HG02571 (cell line): ENCODE results near the gene PAM.
"Not testable (repeated sequence)": the region's sequence is repeated elsewhere in the genome, so short reads cannot be mapped to it uniquely, and the experiment has no call there.

ENCODE experiments used
- ATAC-seq: cut with Tn5 transposase; IDR thresholded peaks from one replicate; pipeline ENCODE4 v1.9.1; 2021; ENCODE audit warnings: mild to moderate bottlenecking, moderate library complexity; ENCODE audit not compliant: unreplicated experiment

Gene PAM

DNA sequence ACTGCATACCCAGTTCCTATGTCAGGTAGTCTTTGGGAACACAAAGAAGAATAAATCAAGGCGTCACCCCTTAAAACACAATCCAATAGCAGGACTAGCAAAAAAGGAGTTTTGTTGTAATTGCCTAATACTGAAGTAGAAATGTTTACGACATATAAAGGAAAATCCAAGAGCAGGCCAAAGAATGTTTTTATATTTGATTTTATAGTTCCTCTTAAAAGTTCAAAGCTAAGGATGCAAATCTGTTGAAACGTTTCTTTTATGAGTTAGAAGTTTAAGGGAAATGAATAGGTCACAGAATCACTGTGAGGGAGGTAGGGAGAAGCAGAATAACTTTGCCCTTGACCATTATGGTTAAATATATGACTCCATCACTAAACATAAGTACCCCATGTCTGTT lies 136.1 kb downstream of the PAM start:
- ATAC-seq = no peak

DNA sequence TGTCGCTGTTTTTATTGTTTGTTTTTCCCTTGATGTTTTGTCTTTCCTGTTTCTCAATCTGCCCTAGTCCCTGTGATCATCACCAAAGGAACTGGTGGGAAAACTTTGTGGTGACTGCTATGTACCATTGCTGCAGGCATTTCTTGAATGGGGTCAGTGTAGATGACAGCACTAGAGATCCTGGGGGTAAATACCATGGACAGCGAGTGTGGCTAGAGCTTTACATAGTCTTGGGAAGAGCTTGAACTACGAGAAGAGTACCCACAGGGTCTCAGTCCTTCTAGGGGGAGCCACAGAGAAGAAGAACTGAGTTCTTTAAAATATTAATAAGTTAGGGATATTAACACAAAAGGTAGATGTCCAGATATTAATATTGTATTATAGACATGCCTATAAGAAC lies 138.8 kb downstream of the PAM start:
- ATAC-seq = no peak

DNA sequence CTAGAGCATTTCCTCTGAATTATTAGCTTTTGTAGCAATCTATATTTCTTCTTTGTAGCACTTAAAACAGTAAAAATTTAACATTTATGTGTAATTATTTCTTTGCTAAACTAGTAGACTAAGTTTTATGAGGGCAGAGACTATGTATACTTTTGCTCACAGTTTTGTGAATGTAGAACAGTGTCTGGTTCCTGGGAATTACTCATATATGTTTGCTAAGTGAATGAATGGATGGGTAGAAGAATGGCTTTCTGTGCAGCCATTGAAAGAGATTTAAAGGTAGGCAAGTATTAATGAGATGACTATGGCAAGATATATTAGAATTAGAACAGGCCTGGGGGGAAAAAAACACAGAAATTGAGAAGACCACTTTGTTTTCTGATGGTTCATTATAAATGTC lies 140.1 kb downstream of the PAM start:
- no peak for ATAC-seq

DNA sequence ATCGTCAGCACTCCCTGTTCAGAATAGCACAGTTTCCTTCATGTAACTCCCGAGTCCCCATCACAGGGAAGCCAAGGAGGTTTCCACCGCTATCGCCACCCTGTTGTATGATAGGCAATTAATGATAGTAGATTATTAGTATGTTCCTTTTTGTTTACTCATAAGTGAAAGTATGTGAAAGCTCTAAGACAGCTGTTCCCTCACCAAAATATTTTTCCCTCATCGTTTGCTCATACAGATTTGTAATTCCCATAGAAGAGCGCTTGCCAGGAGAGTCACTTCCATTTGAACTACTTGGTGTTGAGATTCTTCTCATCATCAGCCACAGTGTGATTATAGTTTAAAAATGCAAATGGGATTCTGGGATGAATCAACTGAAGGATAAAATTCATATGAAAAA lies 140.9 kb downstream of the PAM start:
- no peak for ATAC-seq

DNA sequence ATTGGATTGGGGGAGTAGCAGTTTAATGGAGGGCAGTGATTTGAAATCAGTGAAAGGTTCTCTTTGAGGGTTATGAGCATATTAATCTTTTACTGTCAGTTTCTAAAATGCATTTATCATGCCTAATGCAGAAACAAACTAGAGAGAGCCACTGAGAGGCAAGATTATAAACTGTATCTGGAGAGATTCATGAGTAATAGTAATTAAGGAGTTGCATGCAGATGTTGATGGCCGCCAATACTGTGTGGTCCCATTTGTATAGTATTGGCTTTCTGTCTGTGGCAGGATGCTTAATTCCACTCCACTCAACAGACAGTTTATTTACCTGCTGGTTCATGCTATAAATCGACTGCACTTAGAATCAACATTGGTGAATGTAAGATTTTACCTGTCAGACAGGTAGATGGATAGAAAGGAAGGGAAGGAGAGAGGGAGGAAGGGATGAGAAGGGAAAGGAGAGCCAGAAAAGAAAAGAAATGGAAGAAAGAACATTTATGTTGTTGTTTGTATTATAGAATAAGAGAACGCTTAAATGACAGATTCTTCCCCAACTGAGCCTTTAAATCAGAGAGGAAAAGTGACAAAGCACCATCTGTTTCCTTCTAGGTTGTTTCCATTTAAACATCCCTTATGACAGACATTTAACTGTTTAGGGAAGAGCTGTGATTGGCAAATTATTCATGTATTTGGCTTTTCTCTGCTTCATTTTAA lies 146.5 kb downstream of the PAM start:
- no peak for ATAC-seq

DNA sequence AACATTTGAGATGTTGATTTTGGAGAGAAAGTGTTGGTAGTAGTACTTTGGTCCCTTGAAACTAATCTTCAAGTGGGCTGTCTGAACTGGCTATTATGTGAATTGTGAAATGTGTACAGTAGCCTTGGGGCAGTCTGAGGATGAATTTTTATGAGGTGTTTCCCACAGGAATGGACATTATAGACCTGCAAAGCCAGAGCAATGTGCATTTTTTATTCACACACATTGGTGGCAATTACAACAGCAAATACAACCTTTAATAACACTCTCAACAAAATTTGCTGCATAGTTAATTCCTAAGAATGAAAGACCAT lies 147.0 kb downstream of the PAM start:
- ATAC-seq = no peak

DNA sequence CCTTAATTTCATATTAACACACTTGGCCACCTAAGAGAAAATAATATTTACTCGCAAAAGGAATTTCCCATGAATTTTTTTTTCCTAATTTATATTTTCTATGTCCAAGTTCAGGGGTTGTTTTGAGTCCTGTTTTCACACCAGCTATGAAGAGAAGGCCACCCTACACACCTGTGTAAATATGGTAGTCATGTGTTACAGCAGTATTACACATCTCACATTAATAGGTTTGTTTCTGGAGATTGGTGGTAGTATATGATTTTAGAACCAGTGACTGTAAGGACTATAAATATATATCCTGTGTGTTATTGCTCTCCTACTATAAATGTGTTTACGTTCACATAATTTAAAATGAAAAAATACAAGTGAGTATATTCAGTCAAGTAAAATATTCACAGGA lies 147.5 kb downstream of the PAM start:
- ATAC-seq = no peak

DNA sequence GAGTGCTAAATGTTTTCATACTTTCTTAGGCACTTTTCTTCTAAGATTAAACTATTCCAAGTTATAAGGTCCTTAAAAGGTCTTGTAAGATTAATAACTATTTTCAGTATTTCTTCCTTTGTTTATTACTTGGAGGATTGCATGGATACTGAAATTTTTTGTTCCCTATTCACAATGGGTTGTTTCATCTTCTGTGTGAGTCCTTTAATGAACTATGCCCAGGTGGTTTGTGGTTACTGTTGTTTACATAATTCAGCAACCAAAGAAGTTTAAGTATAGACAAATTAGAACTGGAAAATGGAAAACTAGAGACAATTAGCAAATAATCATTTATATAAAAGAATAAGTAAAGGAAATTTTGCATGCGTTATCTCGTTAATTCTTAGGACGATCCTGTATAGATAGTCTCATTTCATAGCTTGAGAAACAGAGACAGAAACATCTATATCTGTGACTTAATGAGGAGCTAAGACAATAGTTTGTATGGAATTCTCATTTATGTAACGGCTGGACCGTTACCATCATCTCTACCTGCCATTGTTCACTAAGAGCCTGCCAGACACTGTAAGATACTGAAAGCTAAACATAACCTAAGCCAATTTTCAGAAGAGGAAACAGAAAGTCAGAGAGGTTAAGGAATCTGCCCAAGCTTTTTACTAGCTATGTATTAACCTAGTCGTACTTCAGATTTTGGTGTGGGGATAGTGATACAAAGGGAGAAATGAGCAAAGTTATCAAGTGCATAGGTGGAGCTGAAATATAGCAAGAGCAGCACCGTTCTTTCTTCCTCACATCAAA lies 148.2 kb downstream of the PAM start:
- ATAC-seq = no peak

DNA sequence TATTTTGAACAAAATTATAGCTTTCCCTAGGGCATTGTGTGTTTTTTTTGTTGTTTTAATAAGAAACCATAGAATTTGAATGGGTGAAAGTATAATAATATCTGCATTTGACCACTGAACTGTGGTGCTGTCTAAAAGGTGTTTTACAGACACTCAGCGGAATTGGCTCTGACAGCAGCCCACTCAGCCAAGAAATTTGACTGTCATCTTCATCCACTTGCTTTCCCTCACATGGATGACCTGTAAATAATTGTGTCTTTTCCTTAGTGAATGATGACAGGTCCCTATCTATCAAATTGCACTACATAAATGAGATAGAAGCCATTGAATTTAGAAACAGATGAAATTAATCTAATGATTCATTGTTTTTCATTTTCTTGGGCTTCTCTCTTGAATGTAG lies 150.0 kb downstream of the PAM start:
- ATAC-seq = no peak

DNA sequence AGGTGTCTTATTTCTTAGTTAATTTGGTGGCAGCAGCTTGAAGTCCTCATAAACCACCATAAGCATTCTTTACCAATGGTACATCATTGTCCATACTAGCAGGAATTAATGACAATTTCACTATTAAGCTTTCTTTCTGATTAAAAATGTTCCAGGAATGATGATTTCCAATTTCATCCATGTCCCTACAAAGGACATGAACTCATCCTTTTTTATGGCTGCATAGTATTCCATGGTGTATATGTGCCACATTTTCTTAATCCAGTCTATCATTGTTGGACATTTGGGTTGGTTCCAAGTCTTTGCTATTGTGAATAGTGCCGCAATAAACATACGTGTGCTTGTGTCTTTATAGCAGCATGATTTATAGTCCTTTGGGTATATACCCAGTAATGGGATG lies 152.0 kb downstream of the PAM start:
- ATAC-seq = not testable (repeated sequence)

DNA sequence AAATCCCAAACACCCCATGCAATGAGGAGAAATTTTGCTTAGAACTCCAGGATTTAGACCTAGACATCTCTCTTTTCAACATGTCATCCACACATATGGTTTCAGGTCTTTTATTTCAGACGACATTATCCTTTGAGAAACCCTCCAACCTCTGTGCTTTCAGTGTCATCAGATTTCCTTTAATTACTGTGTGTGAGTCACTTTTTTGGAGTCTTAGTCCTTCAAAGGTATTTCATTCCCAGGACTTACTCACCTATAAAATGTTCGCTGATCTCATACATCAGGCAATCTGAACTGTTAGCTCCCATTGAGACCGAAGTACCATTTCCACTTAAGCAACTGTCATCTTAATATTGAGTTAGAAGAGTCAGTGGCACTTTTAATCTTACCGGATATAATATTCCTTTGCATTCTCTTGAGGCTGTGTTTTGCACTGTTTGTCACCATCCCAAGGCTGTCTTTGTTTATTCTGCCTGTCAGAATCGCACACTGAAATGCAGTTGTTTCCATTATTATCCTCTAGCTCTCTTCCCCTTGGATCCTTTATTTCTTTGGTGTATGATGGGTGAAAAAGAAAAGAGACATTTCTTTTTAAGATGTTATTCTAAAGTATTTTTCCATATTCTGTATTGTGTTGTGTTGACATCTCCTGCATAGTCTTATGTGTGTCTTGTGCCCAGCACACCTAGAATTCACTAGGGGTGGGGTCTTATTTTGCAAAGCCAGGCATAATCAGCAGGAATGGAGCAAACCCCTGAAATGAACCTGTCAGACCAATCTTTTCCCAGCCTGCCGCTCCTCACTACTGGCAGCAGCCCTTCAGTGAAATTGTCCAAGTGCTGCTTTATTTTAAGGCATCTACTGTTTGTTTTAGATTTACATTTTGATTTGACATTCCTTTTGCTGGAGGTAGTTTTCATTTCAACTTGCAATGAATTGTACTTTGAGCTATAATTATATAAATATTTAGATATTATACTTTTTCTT lies 155.4 kb downstream of the PAM start:
- no peak for ATAC-seq

DNA sequence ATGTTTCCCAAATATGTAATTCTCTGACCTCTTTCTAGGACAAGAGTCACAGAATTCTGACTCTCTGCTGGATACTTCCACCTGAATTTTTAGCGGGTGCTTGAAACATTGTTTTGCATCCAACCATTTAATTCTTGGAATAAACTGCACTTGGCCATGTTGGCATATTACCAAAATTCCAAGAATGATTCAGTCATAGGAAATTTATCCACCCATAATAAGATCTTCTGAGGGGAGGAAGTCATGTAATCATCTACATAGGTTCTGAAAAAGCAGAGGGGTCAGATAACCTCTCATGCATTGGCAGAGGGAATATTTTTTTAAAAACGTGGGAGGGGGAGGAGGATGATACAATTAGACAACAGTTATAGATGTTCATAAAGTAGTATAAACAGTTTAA lies 156.9 kb downstream of the PAM start:
- no peak for ATAC-seq

DNA sequence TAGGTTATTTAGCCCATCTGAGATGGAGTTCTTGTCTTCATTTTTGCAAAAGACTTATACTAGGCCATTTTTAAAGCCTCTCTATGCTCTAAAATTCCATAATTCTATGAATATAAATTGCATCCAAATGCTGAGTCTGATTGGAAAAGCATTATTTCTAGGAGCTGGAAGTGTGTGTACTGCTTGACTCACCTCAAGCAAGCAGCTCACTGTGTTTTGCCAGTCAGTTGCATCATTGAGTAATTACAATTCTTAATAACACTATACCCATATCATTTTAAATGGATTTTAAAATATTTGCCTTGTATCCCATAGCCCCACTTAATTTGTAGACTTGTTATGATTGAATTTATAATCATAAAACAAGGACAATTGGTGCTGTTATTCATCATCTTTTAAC lies 161.0 kb downstream of the PAM start:
- no peak for ATAC-seq

DNA sequence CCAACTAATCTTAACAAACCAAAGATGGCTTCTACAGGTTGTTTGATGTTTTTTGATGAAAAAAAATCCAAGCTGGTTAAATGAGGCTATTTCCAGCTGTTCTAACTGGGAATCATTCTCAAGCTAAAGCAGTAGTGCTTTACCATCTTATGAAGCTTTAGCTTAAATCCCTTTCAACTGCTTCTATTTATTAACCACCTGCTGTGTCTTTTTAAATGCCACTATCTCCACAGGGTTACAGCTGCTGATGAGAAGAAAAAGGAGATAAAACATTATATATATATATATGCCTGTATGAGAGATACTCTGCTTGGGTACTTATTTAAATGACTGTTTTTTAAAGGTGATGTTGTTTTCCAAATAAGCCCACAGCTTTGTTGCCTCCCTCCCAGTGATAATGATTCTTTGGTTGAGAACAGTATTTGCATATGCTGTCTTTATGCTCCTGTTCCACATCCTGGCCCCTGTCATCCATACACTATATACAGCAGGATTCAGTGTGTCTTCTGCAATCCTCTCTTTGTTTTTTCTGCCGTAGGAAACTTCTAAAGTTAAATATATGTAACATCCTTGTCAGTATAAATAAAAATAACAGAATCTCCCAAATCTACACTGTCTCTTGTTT lies 164.0 kb downstream of the PAM start:
- no peak for ATAC-seq

DNA sequence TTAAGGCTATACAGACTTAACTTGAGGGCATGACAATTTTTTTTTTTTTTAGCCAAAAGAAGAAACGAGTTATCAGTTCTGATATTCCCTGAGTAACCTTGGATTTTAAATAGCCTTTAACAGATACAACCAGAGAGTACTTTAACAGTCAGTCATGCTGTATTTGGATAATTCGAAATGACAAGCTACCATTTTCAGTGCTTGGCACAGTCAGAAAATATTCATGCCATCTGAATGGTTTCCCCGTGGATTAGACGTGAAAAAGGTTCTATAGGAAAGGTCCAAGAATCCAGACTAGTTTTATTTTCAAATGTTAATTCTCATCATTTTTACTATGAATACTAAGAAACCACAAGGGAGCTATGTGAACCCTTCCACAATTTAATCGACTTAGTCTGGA lies 165.7 kb downstream of the PAM start:
- no peak for ATAC-seq

DNA sequence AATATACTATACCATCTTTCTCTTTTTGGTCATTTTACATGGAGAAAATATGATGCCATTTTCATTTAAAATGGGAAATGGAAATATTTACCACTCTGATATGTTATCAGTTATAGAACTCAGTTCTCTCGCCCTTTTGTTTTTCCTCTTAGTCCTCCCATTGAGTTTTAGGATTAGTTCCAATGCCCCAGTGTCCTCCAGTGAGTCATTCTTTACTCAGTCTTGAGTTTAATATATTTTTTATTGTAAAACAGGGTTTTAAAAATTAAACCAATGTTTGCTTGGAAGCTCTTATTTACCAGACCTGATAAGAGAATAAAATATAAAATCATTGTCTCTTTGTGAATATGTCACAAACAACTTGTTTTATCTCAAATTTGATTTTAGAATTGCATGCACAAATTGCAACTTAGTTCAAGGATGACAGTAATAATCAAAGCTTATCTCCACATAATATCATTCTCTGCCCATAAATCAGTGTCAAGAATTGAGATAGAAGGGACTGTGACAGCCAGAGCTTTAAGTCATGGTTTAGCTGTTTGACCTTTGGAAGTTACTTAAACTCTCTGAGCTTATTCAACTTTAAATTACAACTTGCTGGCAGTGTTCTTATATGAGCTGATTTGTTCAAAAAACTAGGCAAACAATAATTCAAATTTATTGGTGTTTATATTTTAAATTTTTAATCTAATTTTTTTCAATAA lies 166.4 kb downstream of the PAM start:
- ATAC-seq = no peak

DNA sequence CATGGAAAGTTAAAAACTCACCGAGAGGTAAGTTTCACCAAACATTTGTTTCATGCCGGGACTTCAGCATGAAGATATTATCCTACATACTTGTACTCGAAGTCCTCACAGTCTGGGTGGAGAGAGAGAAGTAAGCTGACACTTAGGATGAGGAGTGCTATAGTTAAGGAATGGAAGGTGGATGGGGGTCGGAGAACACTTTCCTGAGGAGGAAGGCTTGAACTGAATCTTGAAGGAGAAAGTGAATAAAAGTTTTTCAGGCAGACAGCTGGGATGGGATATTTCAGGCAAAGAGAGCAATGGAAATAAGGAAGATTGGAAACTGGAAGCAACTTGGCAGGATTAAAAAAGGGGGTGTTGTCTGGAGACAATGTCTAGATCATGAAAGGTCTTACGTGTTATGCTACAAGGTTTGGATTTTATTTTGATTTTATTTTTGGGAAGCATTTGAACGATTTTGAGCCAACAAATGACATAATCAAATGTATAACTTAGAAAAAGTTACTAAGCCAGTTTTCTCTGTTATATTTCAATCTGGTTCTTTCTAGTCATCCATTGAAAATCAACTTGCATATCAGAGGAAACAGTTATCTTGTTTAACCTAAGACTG lies 167.1 kb downstream of the PAM start:
- ATAC-seq = no peak

DNA sequence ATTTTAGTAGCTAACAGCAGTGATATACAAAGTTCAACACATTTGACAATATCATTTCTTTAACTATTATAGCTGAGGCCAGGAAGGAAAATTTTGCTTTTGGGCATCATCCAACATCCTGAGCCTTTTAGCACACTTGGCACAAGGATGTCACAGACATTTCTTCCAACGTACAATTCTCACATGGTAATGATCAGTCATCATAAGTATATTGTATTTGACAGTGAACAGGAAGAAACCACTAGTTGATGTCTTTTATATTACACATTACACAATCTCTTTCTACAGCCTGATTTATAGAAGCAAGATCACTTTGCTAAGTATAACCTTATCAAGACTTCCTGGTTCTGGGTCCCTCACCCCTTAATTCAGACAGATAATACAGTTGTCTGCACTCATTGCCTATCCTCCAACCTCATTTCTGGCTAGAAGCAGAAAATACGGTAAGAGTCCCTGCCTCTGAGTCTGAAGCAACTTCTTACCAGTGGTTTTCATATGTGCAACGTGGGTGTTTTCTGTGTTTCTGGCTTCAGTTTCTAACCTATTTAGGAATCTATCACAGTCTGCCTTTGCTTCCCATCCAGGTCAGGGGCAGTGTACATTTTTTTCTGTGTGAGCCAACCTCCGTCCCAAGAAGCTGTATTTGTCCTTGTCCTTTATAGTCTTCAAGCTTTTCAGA lies 167.8 kb downstream of the PAM start:
- no peak for ATAC-seq

DNA sequence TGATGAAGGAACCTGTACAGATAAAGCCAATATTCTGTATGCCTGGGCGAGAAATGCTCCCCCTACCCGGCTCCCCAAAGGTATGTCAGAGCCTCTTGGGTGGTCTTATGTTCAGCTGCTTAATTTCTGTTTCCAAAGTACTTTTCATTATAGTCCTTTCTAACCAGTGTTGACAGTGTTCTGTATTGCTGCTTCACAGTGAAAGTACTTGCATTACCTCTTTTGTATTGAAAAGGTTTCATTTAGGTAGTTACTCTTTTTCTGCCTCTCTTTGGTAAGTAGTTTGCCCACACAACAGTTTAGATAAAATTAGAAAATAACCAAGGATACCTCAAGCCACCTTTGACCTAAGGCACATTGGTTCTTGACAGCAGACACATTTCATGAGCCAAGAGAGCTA lies 169.9 kb downstream of the PAM start:
- no peak for ATAC-seq

DNA sequence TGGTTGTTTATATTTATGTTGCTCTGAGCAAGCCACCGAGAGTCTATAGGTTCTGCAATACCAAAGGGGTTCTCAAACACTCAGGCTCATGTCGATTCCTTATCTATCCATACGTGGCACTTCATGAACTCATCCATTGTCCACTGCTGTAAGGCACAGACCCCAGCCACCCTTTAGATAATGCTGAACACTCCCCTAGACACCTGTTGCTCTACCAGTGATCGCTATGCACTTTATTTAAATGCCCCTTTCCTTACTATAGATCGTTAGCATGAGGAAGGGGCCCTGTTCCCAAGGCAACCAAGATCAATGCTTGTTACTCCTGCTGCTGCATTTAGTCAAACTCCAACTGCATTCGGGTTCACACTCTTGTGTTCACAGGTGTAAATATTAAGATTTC lies 171.9 kb downstream of the PAM start:
- ATAC-seq = no peak
